ENCODE results near the gene SORBS1.

GRCh38 chr10:95354110-95354509, 207.1 kb downstream of the SORBS1 start:
- TF ChIP-seq POLR2A (IDR thresholded peaks at IDR 0.05; ENCODE audit: insufficient read depth in 1 of 2, low read depth in 2 of 2, low read length in 2 of 2) (no peak), GABPA (IDR thresholded peaks at IDR 0.05; ENCODE audit: low read depth, low read length) (no peak), GABPA (CRISPR knock-in tag; IDR thresholded peaks at IDR 0.05; ENCODE audit: low read depth) (no peak), BCL6 (CRISPR knock-in tag; IDR thresholded peaks at IDR 0.05) (no peak), POLR2AphosphoS5 (IDR thresholded peaks at IDR 0.05; ENCODE audit: low read depth, low read length) (no peak), EZH2 (conservative IDR thresholded peaks at IDR 0.05; ENCODE audit: low read depth, low read length) (no peak), ZBTB1 (CRISPR knock-in tag; IDR thresholded peaks at IDR 0.05; ENCODE audit: borderline replicate concordance) (no peak), CENPX (CRISPR knock-in tag; IDR thresholded peaks at IDR 0.05) (no peak), MATR3 (CRISPR knock-in tag; IDR thresholded peaks at IDR 0.05) (no peak), ZNF121 (CRISPR knock-in tag; IDR thresholded peaks at IDR 0.05) (no peak), TAF1 (CRISPR knock-in tag; IDR thresholded peaks at IDR 0.05) (no peak), ZBTB33 (CRISPR knock-in tag; IDR thresholded peaks at IDR 0.05) (no peak), NAIF1 (CRISPR knock-in tag; IDR thresholded peaks at IDR 0.05; ENCODE audit: borderline replicate concordance) (no peak), TERF1 (CRISPR knock-in tag; IDR thresholded peaks at IDR 0.05) (no peak), MEF2D (CRISPR knock-in tag; IDR thresholded peaks at IDR 0.05) (no peak)
